DMS53 (cell line): ENCODE measurements around the gene TMEM117.
"Not testable (repeated sequence)": the region's sequence is repeated elsewhere in the genome, so short reads cannot be mapped to it uniquely, and the experiment has no call there.

Source experiments
- DNase-seq: peaks from one replicate; lab custom pipeline; 2025; lab: John Stamatoyannopoulos, UW

TMEM117 gene

DNA sequence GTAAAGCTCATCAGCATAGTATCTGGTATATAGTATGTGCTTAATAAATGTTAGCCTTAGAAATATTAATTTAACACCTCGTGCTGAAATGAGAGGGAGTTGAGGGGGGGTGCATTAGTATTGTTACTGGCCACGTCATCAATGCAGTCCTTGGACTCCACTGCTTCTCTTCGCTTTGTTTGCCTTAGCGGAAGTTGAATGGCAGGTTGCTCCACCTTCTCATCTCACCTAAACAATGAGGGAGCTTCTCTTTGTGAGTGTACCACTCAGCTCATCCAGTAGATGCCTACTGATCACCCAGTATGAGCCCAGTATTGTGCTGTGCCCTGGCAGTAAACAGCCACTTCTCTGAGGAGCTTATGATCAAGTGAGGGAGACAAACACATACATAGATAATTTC is 4.5 kb downstream of the TMEM117 start:
- peak; percentile 52 for DNase-seq

DNA sequence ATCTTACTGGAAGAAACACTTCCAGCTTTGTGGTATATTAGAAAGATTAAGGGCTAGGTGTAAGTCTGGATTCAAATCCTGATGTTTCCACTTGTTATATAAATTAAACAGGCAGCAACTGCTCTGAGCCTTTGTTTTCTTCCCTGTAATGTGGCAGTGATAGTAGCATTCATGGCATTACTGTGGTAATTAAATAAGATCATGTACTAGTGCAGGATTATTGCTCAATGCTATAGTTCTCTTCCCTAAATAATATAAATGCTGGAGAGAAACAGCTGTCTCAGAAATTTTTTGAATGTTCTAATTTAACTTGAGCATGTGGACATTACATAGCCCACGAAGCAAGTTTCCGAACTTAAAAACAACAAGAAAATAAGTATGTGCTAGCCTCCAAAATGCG is 5.4 kb downstream of the TMEM117 start:
- no peak for DNase-seq

DNA sequence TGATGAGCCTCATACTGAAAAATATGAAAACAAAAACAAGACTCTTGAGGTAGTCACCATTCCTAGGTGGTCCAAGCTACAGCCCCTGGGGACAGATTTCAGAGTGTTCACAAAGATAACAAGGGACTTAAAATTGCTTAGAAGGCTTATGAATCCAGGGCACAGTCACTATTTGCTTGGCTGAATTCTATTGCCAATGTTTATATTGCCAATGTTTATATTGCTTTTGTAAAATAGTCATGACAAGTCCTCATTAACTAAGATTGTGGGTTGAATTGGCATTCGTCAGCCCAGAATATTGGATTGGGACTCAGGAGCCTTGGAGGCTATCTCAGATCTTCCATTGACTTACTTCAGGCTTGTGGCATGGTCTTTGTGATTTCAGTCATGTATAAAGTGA is 6.4 kb downstream of the TMEM117 start:
- no peak for DNase-seq

DNA sequence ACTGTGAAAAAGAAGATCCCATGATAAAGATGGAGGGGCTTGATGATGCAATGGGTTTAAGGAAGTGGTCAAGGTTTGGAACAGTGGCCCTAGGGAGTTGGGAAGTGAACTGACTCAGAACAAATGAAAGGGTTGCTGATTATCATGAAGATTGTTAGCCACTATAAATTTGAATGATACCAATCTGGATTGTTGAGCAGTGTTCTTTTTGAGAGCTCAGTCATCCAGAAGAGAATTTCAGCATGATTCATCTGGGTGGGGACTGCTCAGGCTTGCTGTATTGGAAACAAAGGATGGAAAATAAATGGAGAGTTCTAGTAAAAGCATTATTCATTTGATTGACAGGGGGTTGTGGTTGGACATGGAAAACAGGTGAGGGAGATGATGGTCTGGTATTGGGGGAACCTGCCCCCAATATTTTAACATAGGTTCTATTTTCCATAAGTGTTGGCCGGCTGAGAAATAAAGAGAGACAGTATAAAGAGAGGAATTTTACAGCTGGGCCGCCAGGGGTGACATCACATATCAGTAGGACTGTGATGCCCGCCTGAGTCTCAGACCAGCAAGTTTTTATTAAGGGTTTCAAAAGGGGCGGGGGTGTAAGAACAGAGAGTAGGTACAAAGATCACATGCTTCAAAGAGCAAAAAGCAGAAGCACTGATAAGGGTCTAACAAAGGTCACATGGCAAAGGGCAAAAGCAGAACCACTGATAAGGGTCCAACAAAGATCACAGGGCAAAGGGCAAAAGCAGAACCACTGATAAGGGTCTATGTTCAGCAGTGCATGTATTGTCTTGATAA is 11.7 kb downstream of the TMEM117 start:
- DNase-seq: not testable (repeated sequence)

DNA sequence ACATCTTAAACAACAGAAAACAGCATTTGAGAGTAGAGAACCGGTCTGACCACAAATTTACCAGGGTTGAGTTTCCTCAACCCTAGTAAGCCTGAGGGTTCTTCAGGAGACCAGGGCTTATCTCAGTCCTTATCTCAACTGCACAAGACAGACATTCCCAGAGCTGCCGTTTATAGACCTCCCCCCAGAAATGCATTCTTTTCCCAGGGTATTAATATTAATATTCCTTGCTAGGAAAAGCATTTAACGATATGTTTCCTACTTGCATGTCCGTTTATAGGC is 12.3 kb downstream of the TMEM117 start:
- no peak for DNase-seq

DNA sequence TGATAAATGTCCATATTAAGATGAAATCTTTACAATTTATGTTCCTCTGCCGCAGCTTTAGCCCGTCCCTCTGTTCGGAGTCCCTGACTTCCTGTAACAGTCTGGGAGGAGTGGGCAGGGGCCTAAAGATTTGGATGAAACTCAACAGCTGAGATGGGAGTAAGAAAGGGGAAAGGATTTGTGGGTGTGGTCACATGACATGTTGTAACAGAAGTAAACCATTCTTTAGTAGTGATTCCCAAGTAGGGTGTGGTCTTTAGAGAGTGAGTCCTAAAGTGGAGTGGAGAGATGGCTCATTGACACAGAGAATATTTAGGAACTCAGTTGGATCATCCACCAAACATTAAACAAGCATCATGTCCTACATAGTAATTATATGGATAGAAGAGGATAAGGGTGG is 12.9 kb downstream of the TMEM117 start:
- no peak for DNase-seq

DNA sequence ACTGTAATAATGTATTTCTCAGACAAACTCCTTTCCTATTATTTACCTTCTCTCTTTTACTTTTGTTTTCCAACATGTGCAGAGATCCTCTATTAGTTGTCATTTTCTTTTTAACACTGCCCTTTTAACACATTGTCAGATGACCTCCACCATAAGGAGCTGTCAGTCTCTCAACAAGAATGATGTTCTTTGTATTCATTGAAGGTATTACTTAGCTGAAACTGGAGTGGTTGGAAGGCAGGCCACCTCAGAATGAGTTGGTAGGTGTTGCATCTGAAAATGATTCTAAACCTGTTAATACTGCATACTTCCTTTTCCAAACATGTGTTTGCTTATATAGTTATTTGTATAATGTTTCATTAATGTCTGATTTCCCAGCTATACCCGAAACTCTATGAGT is 16.9 kb downstream of the TMEM117 start:
- DNase-seq: no peak

DNA sequence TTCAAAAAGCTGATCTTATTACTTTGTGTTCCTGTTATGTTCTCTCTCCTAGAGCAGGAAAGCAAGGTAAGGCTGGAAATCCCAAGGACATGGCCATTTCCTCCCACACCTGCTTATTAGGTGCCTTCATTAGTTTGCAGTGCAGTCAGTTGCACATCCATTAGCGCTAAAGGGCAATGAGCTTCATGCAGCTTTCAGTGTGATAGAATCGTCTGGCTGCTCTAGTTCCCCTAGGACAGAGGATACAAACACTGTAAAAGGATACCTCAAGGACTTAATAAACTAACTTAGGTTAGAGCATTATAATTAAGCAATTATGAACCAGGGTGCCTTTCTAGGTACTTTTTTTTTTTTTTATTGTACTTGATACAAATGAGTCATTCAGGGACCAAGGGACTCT is 21.1 kb downstream of the TMEM117 start:
- DNase-seq: no peak

DNA sequence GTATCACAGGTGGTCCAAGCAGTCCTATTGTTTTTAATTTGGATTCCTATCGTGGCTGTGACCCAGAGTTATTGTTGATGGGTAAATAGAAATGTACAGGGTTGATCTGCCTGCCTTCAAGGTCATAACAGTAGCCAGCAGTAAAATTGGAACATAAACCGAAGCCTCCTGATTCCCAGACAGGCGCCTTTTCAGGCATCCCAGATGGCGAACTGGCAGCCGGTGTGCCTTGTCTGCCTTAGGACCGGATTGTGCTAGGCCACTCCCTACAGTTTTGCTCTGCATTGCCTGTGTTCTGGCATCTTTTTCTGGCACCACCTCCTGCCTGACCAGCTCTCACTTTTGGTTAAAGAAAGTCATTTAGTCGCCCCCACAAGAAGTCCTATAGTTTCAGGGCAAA is 22.2 kb downstream of the TMEM117 start:
- no peak for DNase-seq

DNA sequence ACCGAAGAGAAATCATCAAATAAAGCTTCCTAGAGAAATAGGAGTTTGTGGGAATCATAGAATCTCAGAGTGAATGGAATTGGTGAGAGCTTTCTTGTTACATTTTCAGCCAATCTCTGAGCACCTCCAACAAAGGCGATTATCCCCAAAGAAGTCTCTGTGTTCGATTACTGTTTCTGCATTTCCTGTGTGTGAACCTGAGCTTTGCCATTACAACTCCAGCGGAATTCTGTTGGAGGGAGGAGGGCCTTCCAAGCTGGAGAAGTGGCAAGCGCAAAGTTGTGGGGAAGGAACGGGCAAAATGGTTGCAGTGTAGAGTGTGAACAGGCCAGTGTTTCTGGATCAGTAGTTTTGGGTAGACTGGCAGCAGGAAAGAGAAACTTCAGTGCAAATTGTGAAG is 23.1 kb downstream of the TMEM117 start:
- DNase-seq: no peak

DNA sequence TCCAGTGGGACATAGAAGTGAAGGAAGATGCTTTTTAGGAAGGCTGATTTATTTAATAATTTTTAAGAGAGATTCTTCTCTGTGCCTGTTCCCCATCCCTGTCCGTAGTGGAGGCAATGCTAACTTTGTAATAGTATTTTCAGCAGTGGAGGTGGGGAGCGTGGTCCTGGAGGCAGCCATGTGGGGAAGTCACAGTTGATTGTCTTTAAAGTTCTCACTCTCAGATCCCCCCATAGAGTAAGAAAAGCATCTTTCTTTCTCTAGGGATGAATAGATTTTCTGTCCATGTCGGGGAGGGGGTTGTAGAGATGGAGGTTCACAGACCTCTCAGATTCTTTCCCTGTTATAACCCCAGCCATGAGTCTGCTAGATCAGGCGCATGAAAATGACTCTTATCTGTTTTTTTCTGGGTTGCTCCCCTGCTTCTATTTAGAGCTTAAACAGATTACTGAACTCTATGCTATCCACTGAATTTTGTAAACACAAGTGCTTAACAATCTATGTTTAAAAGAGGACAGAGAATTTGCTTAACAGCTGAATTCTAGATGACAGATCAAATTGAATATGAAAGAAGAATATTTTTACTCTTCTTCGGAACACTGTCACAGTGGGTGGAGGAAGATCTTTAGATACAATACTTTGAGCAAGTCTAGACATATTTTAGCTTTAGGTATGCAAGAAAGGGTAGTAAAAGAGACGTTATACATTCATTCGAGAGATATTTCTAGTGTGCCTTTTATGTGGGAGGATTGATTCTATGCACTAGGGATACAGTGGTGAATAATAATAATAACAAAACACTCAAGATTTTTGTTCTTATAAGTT is 25.3 kb downstream of the TMEM117 start:
- no peak for DNase-seq

DNA sequence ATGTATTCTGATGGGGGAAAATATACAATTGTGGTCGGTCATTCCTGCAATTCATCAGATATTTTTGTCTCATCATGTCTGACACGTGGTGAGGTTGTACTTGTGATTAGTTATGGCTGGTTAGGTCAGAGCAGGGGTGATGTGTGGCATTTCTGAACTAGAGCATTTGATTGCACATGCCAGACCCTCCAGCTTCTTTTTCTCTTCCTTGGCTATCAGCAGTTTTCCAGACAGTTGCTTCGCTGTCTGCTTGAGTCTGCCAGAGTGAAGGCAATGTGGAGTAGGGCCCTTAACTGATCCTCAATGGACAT is 25.9 kb downstream of the TMEM117 start:
- DNase-seq: no peak

DNA sequence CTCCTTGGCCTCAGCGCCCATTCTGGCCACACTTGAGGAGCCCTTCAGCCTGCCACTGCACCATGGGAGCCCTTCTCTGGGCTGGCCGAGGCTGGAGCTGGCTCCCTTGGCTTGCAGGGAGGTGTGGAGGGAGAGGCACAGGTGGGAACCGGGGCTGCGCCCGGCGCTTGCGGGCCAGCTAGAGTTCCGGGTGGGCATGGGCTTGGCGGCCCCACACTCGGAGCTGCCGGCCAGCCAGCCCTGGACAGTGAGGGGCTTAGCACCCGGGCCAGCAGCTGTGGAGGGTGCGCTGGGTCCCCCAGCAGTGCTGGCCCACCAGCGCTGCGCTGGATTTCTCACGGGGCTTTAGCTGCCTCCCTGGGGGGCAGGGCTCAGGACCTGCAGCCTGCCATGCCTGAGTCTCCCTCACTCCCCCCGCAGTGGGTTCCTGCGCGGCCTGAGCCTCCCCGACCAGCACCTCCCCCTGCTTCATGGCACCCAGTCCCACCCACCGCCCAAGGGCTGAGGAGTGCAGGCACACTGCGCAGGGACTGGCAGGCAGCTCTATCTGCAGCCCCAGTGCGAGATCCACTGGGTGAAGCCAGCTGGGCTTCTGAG is 28.0 kb downstream of the TMEM117 start:
- DNase-seq: no peak

DNA sequence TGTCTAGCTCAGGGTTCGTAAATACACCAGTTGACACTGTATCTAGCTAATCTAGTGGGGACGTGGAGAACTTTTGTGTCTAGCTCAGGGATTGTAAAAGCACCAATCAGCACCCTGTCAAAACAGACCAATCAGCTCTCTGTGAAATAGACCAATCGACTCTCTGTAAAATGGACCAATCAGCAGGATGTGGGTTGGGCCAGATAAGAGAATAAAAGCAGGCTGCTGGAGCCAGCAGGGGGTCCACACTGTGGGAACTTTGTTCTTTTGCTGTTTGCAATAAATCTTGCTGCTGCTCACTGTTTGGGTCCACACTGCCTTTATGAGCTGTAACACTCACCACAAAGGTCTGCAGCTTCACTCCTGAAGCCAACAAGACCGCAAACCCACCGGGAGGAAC is 28.7 kb downstream of the TMEM117 start:
- not testable (repeated sequence) for DNase-seq

DNA sequence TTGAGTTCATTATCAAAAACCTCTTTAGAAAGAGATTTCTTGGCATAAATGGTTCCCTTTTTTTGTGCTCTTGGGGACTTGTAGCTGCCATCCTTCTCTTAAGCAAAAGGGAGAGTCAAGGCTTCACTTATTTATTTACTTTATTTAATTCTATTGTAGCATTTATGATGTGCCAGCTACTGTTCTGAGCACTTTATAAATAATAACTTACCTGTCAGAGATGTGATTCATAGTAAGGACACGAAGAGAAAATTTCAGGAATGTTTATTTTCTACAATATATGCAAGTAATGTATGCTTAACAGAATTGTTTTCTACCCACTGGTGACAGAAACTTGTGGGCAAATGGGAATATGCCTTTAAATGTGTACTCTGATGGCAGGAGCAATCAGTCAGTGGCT is 33.3 kb downstream of the TMEM117 start:
- DNase-seq: no peak

DNA sequence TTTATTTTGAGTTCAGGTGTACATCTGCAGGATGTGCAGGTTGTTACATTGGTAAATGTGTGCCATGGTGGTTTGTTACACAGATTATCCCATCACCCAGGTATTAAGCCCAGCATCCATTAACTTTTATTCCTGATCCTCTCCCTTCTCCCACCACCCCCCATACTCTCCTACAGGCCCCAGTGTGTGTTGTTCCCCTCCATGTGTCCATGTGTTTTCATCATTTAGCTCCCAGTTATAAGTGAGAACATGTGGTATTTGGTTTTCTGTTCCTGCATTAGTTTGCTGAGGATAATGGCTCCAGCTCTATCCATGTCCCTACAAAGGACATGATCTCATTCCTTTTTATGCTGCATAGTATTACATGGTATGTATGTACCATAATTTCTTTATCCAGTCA is 33.9 kb downstream of the TMEM117 start:
- not testable (repeated sequence) for DNase-seq

DNA sequence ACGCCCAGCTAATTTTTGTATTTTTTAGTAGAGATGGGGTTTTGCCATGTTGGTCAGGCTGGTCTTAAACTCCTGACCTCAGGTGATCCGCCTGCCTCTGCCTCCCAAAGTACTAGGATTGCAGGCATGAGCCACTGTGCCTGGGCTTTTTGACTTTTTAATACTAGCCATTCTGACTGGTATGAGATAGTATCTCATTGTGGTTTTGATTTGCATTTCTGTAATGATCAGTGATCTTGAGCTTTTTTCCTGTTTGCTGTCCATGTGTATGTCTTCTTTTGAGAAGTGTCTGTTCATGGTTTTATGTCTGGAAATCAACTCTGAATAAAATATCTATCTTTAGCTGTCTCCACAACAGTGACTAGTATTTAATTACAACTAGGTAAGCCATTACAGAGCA is 35.4 kb downstream of the TMEM117 start:
- not testable (repeated sequence) for DNase-seq

DNA sequence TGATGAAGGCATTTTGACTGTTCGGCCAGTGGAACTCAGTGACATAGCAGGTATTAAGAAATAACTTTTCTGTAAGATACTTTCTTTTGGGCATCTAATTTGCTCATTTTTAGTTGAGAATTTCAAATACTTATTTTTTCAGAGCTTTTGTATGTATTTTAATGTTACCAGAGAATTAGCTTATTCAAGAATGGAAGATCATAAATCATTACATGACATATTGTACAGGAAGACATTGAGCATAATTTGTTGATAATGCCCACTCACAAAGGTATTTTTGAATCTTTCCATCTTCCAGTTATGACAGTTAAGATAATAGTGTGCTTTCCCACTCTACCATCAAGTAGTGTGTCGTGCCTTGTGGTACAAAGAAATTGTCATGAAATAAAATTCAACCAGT is 36.5 kb downstream of the TMEM117 start:
- DNase-seq: no peak

DNA sequence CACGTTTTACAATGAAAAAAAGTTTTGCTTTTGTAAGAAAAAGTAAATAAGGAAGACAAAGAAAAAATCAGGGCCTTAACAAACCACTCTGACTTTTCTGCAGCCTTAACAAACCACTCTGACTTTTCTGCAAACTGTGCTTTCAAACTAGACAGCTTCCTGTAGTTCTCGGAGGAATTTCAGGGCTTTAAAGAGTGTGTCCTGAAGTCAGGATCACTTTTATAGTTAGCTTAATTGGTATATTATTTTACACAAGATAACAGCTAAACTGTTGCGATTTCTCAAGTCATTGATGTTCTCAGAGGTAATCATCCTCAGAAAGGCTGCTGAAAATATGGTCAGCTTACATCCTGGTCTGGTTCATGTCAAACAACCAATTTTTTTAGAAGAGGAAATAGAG is 42.2 kb downstream of the TMEM117 start:
- DNase-seq: no peak

DNA sequence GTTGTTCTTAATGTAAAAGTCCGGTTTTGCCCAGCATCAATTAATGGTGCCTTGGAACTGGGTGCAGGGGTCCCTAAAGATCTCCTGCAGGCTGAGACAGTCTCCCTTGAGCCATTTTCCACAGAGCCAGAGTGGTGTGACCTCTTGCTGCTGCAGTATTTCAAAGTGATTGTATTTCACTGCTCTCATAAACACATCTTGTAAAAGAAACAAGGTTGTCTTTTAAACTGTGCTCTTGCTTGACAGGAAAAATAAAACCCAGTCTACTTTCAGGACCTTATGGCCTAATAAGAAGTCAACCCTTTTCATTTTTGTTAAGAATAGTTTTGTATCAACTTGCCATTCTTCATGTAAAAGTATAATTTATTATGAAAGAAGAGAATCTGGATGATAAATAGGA is 44.7 kb downstream of the TMEM117 start:
- DNase-seq: no peak

DNA sequence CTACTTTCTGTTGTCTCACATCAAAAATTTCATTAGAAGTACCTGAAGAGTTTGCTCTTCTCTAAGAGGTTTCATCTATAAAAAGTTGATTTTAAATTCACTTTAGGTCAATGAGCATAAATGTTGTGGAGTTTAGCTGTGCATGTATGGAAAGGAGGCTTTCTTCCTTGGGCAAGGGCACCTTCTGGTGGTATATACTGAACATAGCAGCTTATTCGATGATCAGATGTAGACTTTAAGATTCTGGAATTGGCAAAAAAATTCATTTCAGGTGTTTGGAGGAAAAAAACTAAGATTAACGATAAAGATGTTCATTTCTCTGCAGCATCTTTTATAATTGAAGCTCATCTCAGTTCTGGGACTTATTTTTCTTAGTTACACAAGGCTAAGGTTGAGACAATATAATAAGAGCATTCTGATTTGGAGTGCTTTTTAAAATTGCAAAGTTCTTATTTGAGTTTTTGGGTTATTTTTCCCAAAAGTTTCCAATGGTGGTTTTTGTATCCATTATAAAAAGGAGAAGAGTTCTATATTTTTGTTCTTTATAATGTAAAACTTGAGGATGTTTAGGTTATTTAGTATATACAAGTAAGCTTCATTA is 46.8 kb downstream of the TMEM117 start:
- peak; percentile 91 for DNase-seq

DNA sequence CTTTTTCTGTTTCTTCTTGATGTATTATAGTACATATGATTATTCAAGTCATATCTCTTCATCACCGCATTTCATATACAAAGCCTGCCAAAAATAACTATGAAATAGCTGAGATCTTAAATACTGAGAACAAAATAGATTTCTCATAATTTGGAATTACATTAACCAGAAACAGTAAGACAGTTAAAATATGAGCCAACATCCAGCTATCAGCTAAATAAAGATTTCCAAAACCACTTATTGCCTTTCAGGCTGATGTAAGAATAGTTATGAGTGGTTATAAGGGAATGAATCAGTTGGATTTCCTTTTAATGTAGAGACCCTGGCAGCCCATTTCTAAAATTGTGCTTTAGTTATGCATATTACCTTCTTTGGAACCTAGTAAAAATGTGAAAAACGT is 47.4 kb downstream of the TMEM117 start:
- no peak for DNase-seq

DNA sequence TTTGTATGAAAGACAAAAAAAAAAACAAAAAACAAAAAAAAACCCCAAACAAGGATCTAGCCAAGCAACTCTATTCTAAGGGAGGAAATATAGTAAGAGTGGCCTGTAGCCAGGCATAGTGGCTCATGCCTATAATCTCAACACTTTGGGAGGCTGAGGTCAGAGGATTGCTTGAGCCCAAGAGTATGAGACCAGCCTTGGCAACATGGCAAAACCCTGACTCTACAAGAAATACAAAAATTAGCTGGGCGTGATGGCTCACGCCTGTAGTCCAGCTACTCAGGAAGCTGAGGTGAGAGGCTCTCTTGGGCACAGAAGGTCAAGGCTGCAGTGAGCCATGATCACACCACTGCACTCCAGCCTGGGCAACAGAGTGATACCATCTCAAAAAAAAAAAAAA is 47.9 kb downstream of the TMEM117 start:
- DNase-seq: no peak
